ENCODE measurements around the gene PACSIN1. TPM values are rescaled to one million over a fixed set of nuclear protein-coding genes. Genes with fewer than 3 reads are reported as not detected.

PACSIN1 gene
- total RNA-seq, 1 donor = not detected

- no peak overlapping the region for H3K4me3 ChIP-seq (ENCODE audit: low read depth, low read length)
- DNase-seq (ENCODE audit: low read depth) = no peak
- TF ChIP-seq, protein P1, sequence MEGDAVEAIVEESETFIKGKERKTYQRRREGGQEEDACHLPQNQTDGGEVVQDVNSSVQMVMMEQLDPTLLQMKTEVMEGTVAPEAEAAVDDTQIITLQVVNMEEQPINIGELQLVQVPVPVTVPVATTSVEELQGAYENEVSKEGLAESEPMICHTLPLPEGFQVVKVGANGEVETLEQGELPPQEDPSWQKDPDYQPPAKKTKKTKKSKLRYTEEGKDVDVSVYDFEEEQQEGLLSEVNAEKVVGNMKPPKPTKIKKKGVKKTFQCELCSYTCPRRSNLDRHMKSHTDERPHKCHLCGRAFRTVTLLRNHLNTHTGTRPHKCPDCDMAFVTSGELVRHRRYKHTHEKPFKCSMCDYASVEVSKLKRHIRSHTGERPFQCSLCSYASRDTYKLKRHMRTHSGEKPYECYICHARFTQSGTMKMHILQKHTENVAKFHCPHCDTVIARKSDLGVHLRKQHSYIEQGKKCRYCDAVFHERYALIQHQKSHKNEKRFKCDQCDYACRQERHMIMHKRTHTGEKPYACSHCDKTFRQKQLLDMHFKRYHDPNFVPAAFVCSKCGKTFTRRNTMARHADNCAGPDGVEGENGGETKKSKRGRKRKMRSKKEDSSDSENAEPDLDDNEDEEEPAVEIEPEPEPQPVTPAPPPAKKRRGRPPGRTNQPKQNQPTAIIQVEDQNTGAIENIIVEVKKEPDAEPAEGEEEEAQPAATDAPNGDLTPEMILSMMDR (IDR thresholded peaks at IDR 0.05; ENCODE audit: insufficient read depth, low read length) = no peak
Measured at GRCh38 chr6:34575326-34575725, 109.5 kb downstream of the PACSIN1 start.

GRCh38 chr6:34576286-34576955 lies 110.5 kb downstream of the PACSIN1 start:
- no peak for DNase-seq (ENCODE audit: low read depth)
- H3K4me3 ChIP-seq (ENCODE audit: low read depth, low read length) = no peak overlapping the region
- TF ChIP-seq, protein P1 (IDR thresholded peaks at IDR 0.05; ENCODE audit: insufficient read depth, low read length) = no peak

- TF ChIP-seq, protein P1 (IDR thresholded peaks at IDR 0.05; ENCODE audit: insufficient read depth, low read length) = no peak
- no peak overlapping the region for H3K4me3 ChIP-seq (ENCODE audit: low read depth, low read length)
- no peak for DNase-seq (ENCODE audit: low read depth)
Measured at GRCh38 chr6:34578445-34579262, 112.8 kb downstream of the PACSIN1 start.

DNA sequence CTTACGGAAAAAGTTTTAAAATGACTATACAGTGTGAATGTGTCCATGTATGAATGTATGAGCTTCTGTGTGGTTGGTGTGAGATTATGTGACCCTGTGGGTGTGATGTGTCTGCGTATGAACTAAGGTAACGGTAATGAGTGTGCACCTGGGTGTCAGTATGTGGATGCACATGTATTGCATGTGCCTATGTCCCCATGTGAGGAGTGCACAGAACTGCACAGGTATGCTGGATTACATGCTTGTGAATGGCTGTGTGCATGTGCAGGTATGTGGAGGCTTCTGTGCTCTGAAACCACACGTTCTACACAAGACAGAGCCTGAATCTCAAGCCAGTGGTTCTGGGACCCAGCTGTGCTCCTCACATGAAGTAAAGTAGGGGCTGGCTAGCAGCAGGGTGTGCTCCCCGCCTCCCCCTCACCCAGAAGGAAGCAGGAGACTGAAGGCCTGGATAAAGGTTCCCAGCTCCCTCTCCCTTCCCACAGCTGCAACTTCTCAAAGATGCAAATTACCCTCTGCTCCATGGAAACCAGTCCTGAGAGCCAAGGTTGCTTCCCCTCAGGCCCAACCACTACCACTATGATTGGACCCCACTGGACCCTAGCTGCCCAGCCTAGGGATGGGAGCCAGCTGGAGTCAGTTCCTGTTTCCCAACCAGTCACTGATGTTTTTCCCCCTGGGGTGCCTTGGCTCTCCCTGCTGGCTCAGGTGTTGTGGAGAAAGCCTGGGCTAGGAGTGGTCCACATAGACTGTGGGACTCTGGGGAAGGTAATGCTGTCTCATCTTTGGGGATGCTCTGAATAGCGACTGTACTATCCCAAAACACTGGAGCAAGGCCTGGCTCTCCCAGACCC lies 115.1 kb downstream of the PACSIN1 start:
- TF ChIP-seq, protein P1 (IDR thresholded peaks at IDR 0.05; ENCODE audit: insufficient read depth, low read length) = no peak
- no peak overlapping the region for H3K4me3 ChIP-seq (ENCODE audit: low read depth, low read length)
- peak; percentile 64 for DNase-seq (ENCODE audit: low read depth)

- DNase-seq (ENCODE audit: low read depth) = no peak
- H3K4me3 ChIP-seq (ENCODE audit: low read depth, low read length) = no peak overlapping the region
- TF ChIP-seq, protein P1 (IDR thresholded peaks at IDR 0.05; ENCODE audit: insufficient read depth, low read length) = no peak
Measured at GRCh38 chr6:34581561-34581920, 115.7 kb downstream of the PACSIN1 start.

DNA sequence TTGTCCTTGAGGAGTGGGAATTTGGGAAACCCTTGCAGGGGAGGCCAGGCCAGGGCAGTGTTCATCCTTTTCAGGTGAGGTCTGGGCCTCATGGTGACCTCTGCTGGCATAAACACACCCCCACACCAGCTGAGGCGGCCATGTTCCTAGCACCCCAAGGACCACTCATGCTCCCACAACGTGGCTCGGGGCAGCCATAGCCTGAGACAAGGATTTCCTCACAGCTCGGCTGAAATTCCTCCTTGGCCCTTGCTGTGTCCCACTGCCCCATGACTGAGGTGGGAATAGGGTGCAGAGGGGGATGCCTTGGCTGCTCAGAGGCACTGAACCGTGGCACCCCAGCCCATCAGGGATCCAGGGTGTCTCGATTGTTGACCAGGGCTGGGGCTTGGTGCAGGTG lies 117.6 kb downstream of the PACSIN1 start:
- TF ChIP-seq, protein P1 (IDR thresholded peaks at IDR 0.05; ENCODE audit: insufficient read depth, low read length) = peak; percentile 30
- H3K4me3 ChIP-seq (ENCODE audit: low read depth, low read length) = no peak overlapping the region
- DNase-seq (ENCODE audit: low read depth) = no peak

All from fibroblast of the aortic adventitia (primary cell).